SJCRH30 (cell line): ENCODE data around the gene GPR152. TPM values are rescaled to one million over a fixed set of nuclear protein-coding genes. Genes with fewer than 3 reads are reported as not detected.

Experiments
- total RNA-seq: library from RNA; depleted of rRNA; stranded (reverse); fragments of >200 nt; shearing (Covaris generic); gene quantifications from 2 replicates; pipeline ENCODE4 v1.2.3, GENCODE V29; 2014; rRNA removed

GPR152 gene
- total RNA-seq, 1 experiment from 2014 or later, result not detected

Other genes with a start within 250 kb of the GPR152 start
- gene GRK2, start 186.3 kb downstream of the GPR152 start, total RNA-seq, result 45.2 and 49.7 TPM in 2 replicates
- gene ANKRD13D, start 163.4 kb downstream of the GPR152 start, total RNA-seq, result 15.3 and 19.9 TPM in 2 replicates
- 2.5 TPM in 2 replicates for gene SSH3, start 149.2 kb downstream of the GPR152 start, total RNA-seq
- 35.4 and 37.5 TPM in 2 replicates for gene POLD4, start 99.2 kb downstream of the GPR152 start, total RNA-seq
- gene CLCF1, start 79.1 kb downstream of the GPR152 start, total RNA-seq, result 5.2 and 6.1 TPM in 2 replicates
- gene RAD9A, start 60.7 kb downstream of the GPR152 start, total RNA-seq, result 9.4 and 11.7 TPM in 2 replicates
- gene PPP1CA, start 50.9 kb downstream of the GPR152 start, total RNA-seq, result 169 and 197 TPM in 2 replicates
- not detected in 2 replicates for gene TBC1D10C, start 48.6 kb downstream of the GPR152 start, total RNA-seq
- gene CARNS1, start 37.1 kb downstream of the GPR152 start, total RNA-seq, result 0.05 and 0.08 TPM in 2 replicates
- 25.9 and 33.5 TPM in 2 replicates for gene RPS6KB2, start 24.2 kb downstream of the GPR152 start, total RNA-seq
- gene PTPRCAP, start 15.0 kb downstream of the GPR152 start, total RNA-seq, result 1.1 TPM in 1 of 2 replicates, not detected in the other
- 25.5 and 30.1 TPM in 2 replicates for gene CORO1B, start 9.3 kb downstream of the GPR152 start, total RNA-seq
- gene CABP4, start 2.6 kb upstream of the GPR152 start, total RNA-seq, result 1.2 and 2.6 TPM in 2 replicates
- gene TMEM134, start 16.5 kb upstream of the GPR152 start, total RNA-seq, result 7.6 TPM in 2 replicates
- gene AIP, start 30.3 kb upstream of the GPR152 start, total RNA-seq, result 39.8 and 45.4 TPM in 2 replicates
- gene PITPNM1, start 52.6 kb upstream of the GPR152 start, total RNA-seq, result 7.9 and 9.7 TPM in 2 replicates
- 15.8 and 15.9 TPM in 2 replicates for gene CDK2AP2, start 55.4 kb upstream of the GPR152 start, total RNA-seq
- not detected in 2 replicates for gene CABP2, start 70.7 kb upstream of the GPR152 start, total RNA-seq
- 192 and 275 TPM in 2 replicates for gene GSTP1, start 131.1 kb upstream of the GPR152 start, total RNA-seq
- gene NDUFV1, start 154.2 kb upstream of the GPR152 start, total RNA-seq, result 116 and 137 TPM in 2 replicates
- gene NUDT8, start 177.2 kb upstream of the GPR152 start, total RNA-seq, result 0.76 and 2.4 TPM in 2 replicates
- gene TBX10, start 187.0 kb upstream of the GPR152 start, total RNA-seq, result not detected in 2 replicates
- 0.18 TPM in 1 of 2 replicates, not detected in the other for gene ACY3, start 198.0 kb upstream of the GPR152 start, total RNA-seq
- gene ALDH3B2, start 221.9 kb upstream of the GPR152 start, total RNA-seq, result not detected in 2 replicates